GM23338 (cell line): Measurements from ENCODE around the gene TSEN2. TPM values are rescaled to one million over a fixed set of nuclear protein-coding genes. Genes with fewer than 3 reads are reported as not detected.
A peak's percentile ranks its signal among the peaks of the same experiment; 100 is the strongest.

Source experiments
- ATAC-seq: fragments of 200-7000 bp; cut with Tn5 transposase; 3 replicates; pipeline ENCODE4 v1.9.1; 2020
- DNase-seq: peaks from one replicate; pipeline ENCODE4 v3.0.0-alpha.2; 2015; ENCODE audit warnings: low spot score
- H2AFZ ChIP-seq: fragments of 200-600 bp; sonication (generic); 2 replicates; pipeline ENCODE4 v1.8.0; 2016; ENCODE audit warnings: antibody characterized with exemption, mild to moderate bottlenecking, moderate library complexity
- H3F3A ChIP-seq: fragments of 200-600 bp; sonication (generic); replicated peaks from 2 replicates; pipeline ENCODE4 v1.8.0; 2017; ENCODE audit warnings: antibody characterized with exemption, mixed run types, low read depth
- H3K27ac ChIP-seq: fragments of 200-600 bp; sonication (generic); 2 replicates; pipeline ENCODE4 v1.6.1; 2016; ENCODE audit warnings: low read depth
- H3K27me3 ChIP-seq: fragments of 200-600 bp; sonication (generic); 2 replicates; pipeline ENCODE4 v1.8.0; 2016; ENCODE audit warnings: mild to moderate bottlenecking, mixed run types, moderate library complexity; ENCODE audit not compliant: insufficient read depth
- H3K36me3 ChIP-seq: fragments of 200-600 bp; sonication (generic); 2 replicates; pipeline ENCODE4 v1.8.0; 2016; ENCODE audit warnings: mild to moderate bottlenecking; ENCODE audit not compliant: insufficient read depth
- H3K4me1 ChIP-seq: fragments of 200-600 bp; sonication (generic); 2 replicates; pipeline ENCODE4 v1.8.0; 2016; ENCODE audit warnings: mild to moderate bottlenecking, moderate library complexity; ENCODE audit not compliant: insufficient read depth
- H3K4me2 ChIP-seq: fragments of 200-600 bp; sonication (generic); 2 replicates; pipeline ENCODE4 v1.7.1; 2017; ENCODE audit warnings: mixed run types
- H3K4me3 ChIP-seq: fragments of 200-600 bp; sonication (generic); 2 replicates; pipeline ENCODE4 v1.6.1; 2016; ENCODE audit warnings: mixed run types
- H3K79me2 ChIP-seq: fragments of 200-600 bp; sonication (generic); replicated peaks from 2 replicates; pipeline ENCODE4 v1.8.0; 2017; ENCODE audit warnings: mild to moderate bottlenecking; ENCODE audit not compliant: insufficient read depth
- H3K9me2 ChIP-seq: fragments of 200-600 bp; sonication (generic); 2 replicates; pipeline ENCODE4 v1.8.0; 2017; ENCODE audit not compliant: insufficient read depth
- H4K20me1 ChIP-seq: fragments of 200-600 bp; sonication (generic); replicated peaks from 2 replicates; pipeline ENCODE4 v1.8.0; 2017; ENCODE audit warnings: mild to moderate bottlenecking; ENCODE audit not compliant: insufficient read depth
- H3K27ac Mint-ChIP-seq: 2 replicates; pipeline ENCODE4 v1.8.0; 2020; ENCODE audit warnings: inconsistent platforms, mild to moderate bottlenecking, moderate library complexity, mixed read lengths
- H3K27me3 Mint-ChIP-seq: 3 replicates; pipeline ENCODE4 v1.8.0; 2022; ENCODE audit warnings: low read depth, mild to moderate bottlenecking, moderate library complexity, mixed read lengths, inconsistent platforms; ENCODE audit not compliant: insufficient read depth, poor library complexity
- H3K36me3 Mint-ChIP-seq: 3 replicates; pipeline ENCODE4 v1.8.0; 2021; ENCODE audit warnings: low read depth, mild to moderate bottlenecking, inconsistent platforms, moderate library complexity, mixed read lengths
- H3K4me1 Mint-ChIP-seq: 3 replicates; pipeline ENCODE4 v1.8.0; 2020; ENCODE audit warnings: mild to moderate bottlenecking, inconsistent platforms, mixed read lengths
- H3K4me3 Mint-ChIP-seq: 3 replicates; pipeline ENCODE4 v1.8.0; 2021; ENCODE audit warnings: moderate library complexity, mild to moderate bottlenecking, inconsistent platforms, mixed read lengths
- H3K9me3 Mint-ChIP-seq: 3 replicates; pipeline ENCODE4 v1.8.0; 2020; ENCODE audit warnings: moderate library complexity, mild to moderate bottlenecking, inconsistent platforms, mixed read lengths
- CREB1 ChIP-seq: fragments of 250-450 bp; sonication (Bioruptor Pico); IDR thresholded peaks from 2 replicates; pipeline ENCODE4 v1.5.0; 2020; ENCODE audit warnings: low read depth, mild to moderate bottlenecking, moderate library complexity
- REST ChIP-seq: IDR thresholded peaks from one replicate; pipeline ENCODE4 v1.6.1; 2018; ENCODE audit warnings: antibody characterized with exemption; ENCODE audit not compliant: unreplicated experiment
- STAT1 ChIP-seq: IDR thresholded peaks from one replicate; pipeline ENCODE4 v1.6.1; 2016; ENCODE audit warnings: antibody characterized with exemption; ENCODE audit not compliant: unreplicated experiment
- ZNF462 ChIP-seq: fragments of 250-450 bp; sonication (Bioruptor Pico); IDR thresholded peaks from 2 replicates; pipeline ENCODE4 v1.5.0; 2020; ENCODE audit warnings: mild to moderate bottlenecking, moderate library complexity
- polyA plus RNA-seq: library from polyadenylated mRNA; unstranded; fragments of >200 nt; fragmentation: Nextera tagmentation; extraction: Ambion mirVana; gene quantifications from 2 replicates; pipeline ENCODE4 v1.2.1, GENCODE V29; 2016
- total RNA-seq: library from RNA; depleted of rRNA; stranded (reverse); fragments of >200 nt; shearing (Covaris generic); gene quantifications from 2 replicates; pipeline ENCODE4 v1.2.3, GENCODE V29; 2014
- TF ChIP-seq, protein P1 (sequence below): IDR thresholded peaks from 2 replicates; pipeline ENCODE4 v1.6.1; 2016; ENCODE audit warnings: antibody characterized with exemption
- TF ChIP-seq, protein P2 (sequence below), 2 experiments: fragments of 200-600 bp in 1 of 2; sonication (generic) in 1 of 2; conservative IDR thresholded peaks; 2 replicates each; pipeline versions ENCODE4 v1.5.1 to v1.6.1; 2016 to 2017; ENCODE audit warnings: antibody characterized with exemption in 2 of 2, low read depth in 2 of 2, mild to moderate bottlenecking in 2 of 2, moderate library complexity in 1 of 2

TSEN2 gene
- total and polyA plus RNA-seq, 2 experiments from 2014 or later = 27.7 to 30.0 TPM

DNA sequence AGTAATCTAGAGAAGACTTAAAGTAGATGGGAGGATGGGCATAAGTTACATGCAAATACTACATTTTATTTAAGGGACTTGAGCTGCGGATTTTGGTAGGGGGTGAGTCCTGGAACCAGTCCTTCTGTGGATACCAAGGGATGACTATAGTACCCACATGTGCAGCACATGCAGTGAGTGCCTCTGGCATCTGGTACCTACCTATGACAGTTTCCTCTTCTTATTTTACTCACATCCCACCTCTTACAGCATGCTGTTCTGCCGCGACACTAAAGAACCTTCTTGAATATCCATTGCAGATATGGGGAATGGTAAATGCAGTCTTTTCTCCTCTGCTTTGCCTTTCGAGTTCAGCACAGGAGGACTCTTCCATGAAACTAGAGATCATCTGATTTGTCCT lies 1.7 kb downstream of the TSEN2 start:
- Mint-ChIP-seq H3K36me3 (peaks cover 14% of the 10 kb centered on the region; the same call in 2 of the 3 replicates), H3K4me1 (peaks cover 23% of the 10 kb centered on the region), H3K4me3 (peak overlapping the region; percentile 35), H3K9me3 (no peaks in the 10 kb centered on the region), H3K27me3 (peaks cover 10% of the 10 kb centered on the region), H3K27ac (no peak overlapping the region)
- ATAC-seq (no peak), DNase-seq (no peak)
- Histone ChIP-seq H3K4me2 (no peak overlapping the region), H3K4me3 (no peak overlapping the region), H3F3A (no peaks in the 10 kb centered on the region), H2AFZ (no peak overlapping the region), H4K20me1 (peaks cover 8% of the 10 kb centered on the region; the same call in 1 of the 2 replicates), H3K27ac (no peak overlapping the region), H3K4me1 (peaks cover 14% of the 10 kb centered on the region), H3K36me3 (peaks cover 8% of the 10 kb centered on the region; the same call in 1 of the 2 replicates), H3K27me3 (no peaks in the 10 kb centered on the region), H3K79me2 (peaks cover 39% of the 10 kb centered on the region), H3K9me2 (no peaks in the 10 kb centered on the region)
- TF ChIP-seq STAT1 (no peak), REST (no peak), CREB1 (CRISPR knock-in tag) (no peak), ZNF462 (no peak)
- TF ChIP-seq, protein P1, sequence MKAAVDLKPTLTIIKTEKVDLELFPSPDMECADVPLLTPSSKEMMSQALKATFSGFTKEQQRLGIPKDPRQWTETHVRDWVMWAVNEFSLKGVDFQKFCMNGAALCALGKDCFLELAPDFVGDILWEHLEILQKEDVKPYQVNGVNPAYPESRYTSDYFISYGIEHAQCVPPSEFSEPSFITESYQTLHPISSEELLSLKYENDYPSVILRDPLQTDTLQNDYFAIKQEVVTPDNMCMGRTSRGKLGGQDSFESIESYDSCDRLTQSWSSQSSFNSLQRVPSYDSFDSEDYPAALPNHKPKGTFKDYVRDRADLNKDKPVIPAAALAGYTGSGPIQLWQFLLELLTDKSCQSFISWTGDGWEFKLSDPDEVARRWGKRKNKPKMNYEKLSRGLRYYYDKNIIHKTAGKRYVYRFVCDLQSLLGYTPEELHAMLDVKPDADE = no peak
- TF ChIP-seq, protein P2, sequence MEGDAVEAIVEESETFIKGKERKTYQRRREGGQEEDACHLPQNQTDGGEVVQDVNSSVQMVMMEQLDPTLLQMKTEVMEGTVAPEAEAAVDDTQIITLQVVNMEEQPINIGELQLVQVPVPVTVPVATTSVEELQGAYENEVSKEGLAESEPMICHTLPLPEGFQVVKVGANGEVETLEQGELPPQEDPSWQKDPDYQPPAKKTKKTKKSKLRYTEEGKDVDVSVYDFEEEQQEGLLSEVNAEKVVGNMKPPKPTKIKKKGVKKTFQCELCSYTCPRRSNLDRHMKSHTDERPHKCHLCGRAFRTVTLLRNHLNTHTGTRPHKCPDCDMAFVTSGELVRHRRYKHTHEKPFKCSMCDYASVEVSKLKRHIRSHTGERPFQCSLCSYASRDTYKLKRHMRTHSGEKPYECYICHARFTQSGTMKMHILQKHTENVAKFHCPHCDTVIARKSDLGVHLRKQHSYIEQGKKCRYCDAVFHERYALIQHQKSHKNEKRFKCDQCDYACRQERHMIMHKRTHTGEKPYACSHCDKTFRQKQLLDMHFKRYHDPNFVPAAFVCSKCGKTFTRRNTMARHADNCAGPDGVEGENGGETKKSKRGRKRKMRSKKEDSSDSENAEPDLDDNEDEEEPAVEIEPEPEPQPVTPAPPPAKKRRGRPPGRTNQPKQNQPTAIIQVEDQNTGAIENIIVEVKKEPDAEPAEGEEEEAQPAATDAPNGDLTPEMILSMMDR (conservative IDR thresholded peaks at IDR 0.05; ENCODE audit: low read depth in 2 of 2) = no peak
